ENCODE data around the gene CIB2. TPM values are rescaled to one million over a fixed set of nuclear protein-coding genes. Genes with fewer than 3 reads are reported as not detected.

CIB2 gene
- polyA plus RNA-seq, 1 donor from 2014 or later, result 32.4 TPM

- no peak overlapping the region for H3K4me2 ChIP-seq (ENCODE audit: low read length)
- H3K27me3 ChIP-seq (ENCODE audit: insufficient read depth, low read depth, low read length), result no peaks in the 10 kb centered on the region
- no peaks in the 10 kb centered on the region for H3K9me2 ChIP-seq (ENCODE audit: insufficient read depth, low read length)
- H3K36me3 ChIP-seq (ENCODE audit: insufficient read depth, low read length), result no peaks in the 10 kb centered on the region
- H3K4me3 ChIP-seq (ENCODE audit: low read length), result no peak overlapping the region
- no peaks in the 10 kb centered on the region for H3F3A ChIP-seq (ENCODE audit: insufficient read depth, low read length, poor library complexity, severe bottlenecking)
- TF ChIP-seq SMC3 (conservative IDR thresholded peaks at IDR 0.05; ENCODE audit: poor library complexity) (no peak), MXI1 (conservative IDR thresholded peaks at IDR 0.05; ENCODE audit: poor library complexity, severe bottlenecking) (no peak), RAD21 (conservative IDR thresholded peaks at IDR 0.05) (no peak), TAF1 (IDR thresholded peaks at IDR 0.05; ENCODE audit: low read depth) (no peak), POLR2AphosphoS5 (IDR thresholded peaks at IDR 0.05) (no peak), EP300 (conservative IDR thresholded peaks at IDR 0.05; ENCODE audit: poor library complexity, severe bottlenecking) (no peak)
- no peaks in the 10 kb centered on the region for H4K20me1 ChIP-seq (ENCODE audit: insufficient read depth)
- H3K27ac ChIP-seq (ENCODE audit: low read length), result no peak overlapping the region
- H3K9ac ChIP-seq (ENCODE audit: low read length), result no peak overlapping the region
- H3K79me2 ChIP-seq (replicated peaks; ENCODE audit: insufficient read depth, low read length), result no peaks in the 10 kb centered on the region
- no peak overlapping the region for H2AFZ ChIP-seq (ENCODE audit: low read depth, low read length)
- H3K9me3 ChIP-seq (ENCODE audit: low read length), result no peaks in the 10 kb centered on the region
Observed at GRCh38 chr15:78054966-78055365, 76.3 kb downstream of the CIB2 start.

Small RNA genes within 50 kb of the gene (small RNA-seq; reads per million reads assigned to genes)
- gene RF00092, result 0 reads per million in 3 experiments

Other genes with a start within 250 kb of the CIB2 start
- gene TBC1D2B, start 53.7 kb downstream of the CIB2 start, polyA plus RNA-seq, result 8.8 and 9.4 TPM in 2 replicates
- not detected in 2 replicates for gene SH2D7, start 38.9 kb downstream of the CIB2 start, polyA plus RNA-seq
- 90.7 and 97.9 TPM in 2 replicates for gene IDH3A, start 17.9 kb upstream of the CIB2 start, polyA plus RNA-seq
- 0.04 and 0.32 TPM in 2 replicates for gene ACSBG1, start 103.1 kb upstream of the CIB2 start, polyA plus RNA-seq
- gene DNAJA4, start 133.1 kb upstream of the CIB2 start, polyA plus RNA-seq, result 0.66 TPM in 1 of 2 replicates, not detected in the other
- 160 and 170 TPM in 2 replicates for gene SKIC8, start 168.2 kb upstream of the CIB2 start, polyA plus RNA-seq
- gene CRABP1, start 208.9 kb upstream of the CIB2 start, polyA plus RNA-seq, result 7.0 and 8.7 TPM in 2 replicates

Data from neural cell (in vitro differentiated cells).